Liver (tissue), 3 donors: ENCODE data around the gene TGDS.
A peak's percentile ranks its signal among the peaks of the same experiment; 100 is the strongest.

Experiments used
- CTCF ChIP-seq: fragments of 150-350 bp; IDR thresholded peaks from 2 replicates; pipeline ENCODE4 v1.5.1; 2017; ENCODE audit warnings: improper control_type of control experiment, low read depth, low read length; ENCODE audit not compliant: missing input control
- FOXA1 ChIP-seq: IDR thresholded peaks from 2 replicates; pipeline ENCODE4 v1.6.1; 2016; ENCODE audit warnings: antibody characterized with exemption
- JUND ChIP-seq, 2 donors: IDR thresholded peaks; 2 replicates each; pipeline ENCODE4 v1.6.1; 2016; ENCODE audit warnings: antibody characterized with exemption in 2 of 2
- MAX ChIP-seq: IDR thresholded peaks from 2 replicates; pipeline ENCODE4 v1.6.1; 2016; ENCODE audit warnings: antibody characterized with exemption
- RAD21 ChIP-seq, 2 donors: IDR thresholded peaks; 2 replicates each; pipeline ENCODE4 v1.6.1; 2016; ENCODE audit warnings: antibody characterized with exemption in 2 of 2, mild to moderate bottlenecking in 2 of 2
- REST ChIP-seq: IDR thresholded peaks from 2 replicates; pipeline ENCODE4 v1.6.1; 2016; ENCODE audit warnings: antibody characterized with exemption, mild to moderate bottlenecking
- TAF1 ChIP-seq: conservative IDR thresholded peaks from 2 replicates; pipeline ENCODE4 v1.6.1; 2016; ENCODE audit warnings: antibody characterized with exemption, mild to moderate bottlenecking
- donor health status: healthy.
- donor health status: healthy.

- TF ChIP-seq MAX (peak; percentile 97), CTCF (no peak), RAD21 (IDR thresholded peaks at IDR 0.05) (no peak), REST (peak; percentile 84), JUND (IDR thresholded peaks at IDR 0.05) (no peak), TAF1 (peak; percentile 78), FOXA1 (no peak)
Observed at GRCh38 chr13:94601446-94602431, 5.8 kb upstream of the TGDS start, which contains the start of gene GPR180.
